CD4-positive, alpha-beta T cell treated with Interleukin-2 at 100 ng/mL for 4 hours (primary cell): ENCODE data around the gene FAM53B.
"Not testable (repeated sequence)": the region's sequence is repeated elsewhere in the genome, so short reads cannot be mapped to it uniquely, and the experiment has no call there.

Experiments
- DNase-seq: peaks from one replicate; pipeline ENCODE4 v3.0.0-alpha.2; 2020; ENCODE audit warnings: low spot score

FAM53B gene

GRCh38 chr10:124610186-124610585, 134.0 kb downstream of the FAM53B start:
- DNase-seq: not testable (repeated sequence)

- no peak for DNase-seq
Measured at GRCh38 chr10:124609698-124610097, 134.5 kb downstream of the FAM53B start.

GRCh38 chr10:124608093-124608721, 136.0 kb downstream of the FAM53B start:
- DNase-seq: no peak

- no peak for DNase-seq
Measured at GRCh38 chr10:124607693-124608092, 136.5 kb downstream of the FAM53B start.

DNA sequence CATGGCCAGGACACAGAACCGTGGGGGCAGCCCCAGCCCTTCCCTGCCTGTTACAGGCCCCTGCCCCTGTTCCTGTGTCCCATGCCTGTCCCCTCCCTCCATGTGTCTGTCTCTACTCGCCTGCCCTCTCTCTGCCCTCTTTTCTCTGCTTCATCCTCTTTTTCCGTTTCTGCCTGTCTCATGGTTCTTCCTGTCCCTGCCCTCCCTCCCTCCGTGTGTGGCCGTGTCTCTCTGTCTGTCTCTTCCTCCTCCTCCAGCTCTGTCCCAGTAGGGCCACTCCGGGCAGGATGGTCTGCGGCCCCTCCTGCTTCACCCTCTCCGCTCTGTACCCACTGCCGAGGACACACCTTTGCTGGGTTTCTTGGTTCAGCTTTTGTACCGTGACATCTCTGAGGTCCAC, 137.4 kb downstream of the FAM53B start:
- no peak for DNase-seq

DNA sequence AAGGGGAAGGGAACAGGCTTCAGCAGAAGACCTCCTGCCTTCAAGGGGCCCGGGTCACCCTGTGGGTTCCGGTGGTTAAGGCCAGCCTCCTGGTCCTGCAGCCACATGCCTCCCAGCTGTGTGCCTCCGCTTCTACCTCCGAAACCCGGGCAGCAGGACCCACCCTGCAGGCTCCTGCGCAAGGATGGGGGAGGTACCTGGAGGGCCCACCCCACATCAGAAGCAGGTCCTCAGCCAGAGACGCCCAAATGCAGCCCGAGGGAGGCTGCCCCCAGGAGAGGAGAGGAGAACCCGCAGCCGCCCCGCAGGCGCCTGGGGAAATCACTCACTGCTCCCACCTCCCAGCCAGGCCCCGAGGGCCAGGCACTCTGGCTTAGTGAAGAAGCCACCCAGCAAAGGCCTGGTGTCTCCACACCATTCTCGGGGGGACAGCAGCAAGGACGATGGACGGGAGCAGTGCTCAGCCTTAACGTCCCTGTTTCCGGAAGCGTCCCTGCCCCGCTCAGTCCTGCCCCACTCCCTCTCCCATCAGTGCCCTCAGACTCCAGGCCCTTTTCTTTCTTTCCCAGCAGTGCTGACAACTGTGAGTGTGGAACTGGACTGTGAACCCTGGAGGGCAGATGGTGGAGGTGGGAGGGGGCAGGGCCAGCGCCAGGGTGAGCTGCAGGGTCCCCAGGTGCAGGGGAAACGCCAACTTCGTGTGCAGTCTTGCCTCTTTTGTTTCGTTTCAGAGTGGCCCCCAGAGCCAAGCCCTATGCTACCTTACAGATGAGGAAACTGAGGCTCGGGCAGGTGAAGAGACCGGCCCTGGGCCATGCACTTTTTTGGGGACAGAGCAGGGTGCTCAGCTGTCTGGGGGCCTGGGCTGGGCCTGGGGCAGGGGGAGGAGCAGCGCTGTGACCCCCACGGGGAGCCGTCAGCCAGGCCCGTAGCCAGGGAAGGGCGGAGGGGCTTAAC, 138.0 kb downstream of the FAM53B start:
- no peak for DNase-seq

DNA sequence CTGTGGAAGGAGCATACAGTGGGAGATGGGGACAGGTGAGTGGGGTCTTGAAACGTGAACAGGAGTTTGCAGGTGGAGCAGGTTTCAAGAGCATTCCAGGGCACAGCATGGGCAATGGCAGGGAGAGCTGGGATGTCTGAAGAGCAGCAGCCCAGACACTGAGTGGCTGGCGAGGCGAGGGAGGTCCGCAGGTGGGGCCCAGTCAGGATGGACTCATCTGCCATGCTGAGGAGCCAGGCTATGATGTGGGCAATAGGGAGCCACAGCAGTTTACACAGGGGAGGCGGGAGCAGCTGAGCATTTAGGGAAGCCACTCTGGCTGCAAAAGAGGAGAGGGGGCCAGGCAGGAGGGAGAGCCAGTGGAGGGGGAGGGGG, 138.7 kb downstream of the FAM53B start:
- DNase-seq: no peak

DNA sequence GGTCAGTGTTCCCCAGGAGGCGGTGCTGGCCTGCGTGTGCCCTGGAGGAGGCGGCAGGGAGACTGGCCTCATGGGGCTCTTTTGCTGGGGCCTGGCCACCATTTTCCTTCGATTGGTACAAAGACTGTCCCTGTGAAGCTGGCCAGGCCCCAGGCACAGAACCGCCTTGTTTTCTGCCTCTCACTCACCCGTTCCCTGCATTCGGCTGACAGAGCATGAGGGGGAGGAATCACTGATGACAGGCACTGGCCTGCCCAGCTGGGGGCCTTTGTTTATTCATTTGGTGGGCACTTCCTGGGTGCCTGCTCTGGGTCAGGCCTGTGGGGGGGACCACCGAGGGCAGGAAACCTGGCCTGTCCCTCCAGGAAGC, 139.2 kb downstream of the FAM53B start:
- no peak for DNase-seq

DNA sequence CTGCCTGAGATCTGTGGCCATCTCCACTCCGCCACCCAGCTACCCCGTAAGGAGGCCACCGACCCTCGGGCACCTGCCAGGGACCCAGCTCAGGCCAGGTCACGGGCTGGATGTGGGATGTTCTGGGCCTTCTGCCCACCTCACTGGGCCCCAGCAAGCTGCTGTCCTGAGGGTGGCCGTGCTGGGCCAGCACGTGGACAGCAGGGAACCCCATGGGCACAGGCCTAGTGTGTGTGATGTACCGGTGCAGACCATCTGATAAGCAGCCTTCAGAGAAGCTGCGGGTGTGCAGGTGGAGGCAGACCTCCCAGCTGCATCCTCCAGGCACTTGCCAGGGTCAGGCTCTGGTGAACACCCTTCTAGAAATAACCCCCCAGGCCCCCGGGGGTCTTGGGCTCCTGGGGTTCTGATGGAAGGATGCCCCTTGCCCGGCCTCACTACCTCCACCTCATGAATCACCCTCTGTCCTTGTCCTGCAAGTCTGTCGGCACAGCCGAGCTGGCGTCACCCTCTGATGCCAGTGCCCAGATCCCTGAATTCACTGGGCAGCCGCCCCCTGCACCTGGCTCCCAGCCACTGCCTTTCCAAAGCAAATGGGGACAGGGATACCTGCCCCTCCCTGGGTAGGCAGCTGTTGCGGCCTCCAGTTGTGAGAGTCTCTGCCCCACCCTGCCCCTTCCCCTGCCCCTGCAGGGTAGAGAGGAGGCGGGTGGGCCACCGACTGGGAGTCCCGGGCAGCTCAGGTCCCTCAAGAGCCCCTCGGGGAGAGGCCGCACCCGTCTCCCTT, 139.8 kb downstream of the FAM53B start:
- DNase-seq: no peak

DNA sequence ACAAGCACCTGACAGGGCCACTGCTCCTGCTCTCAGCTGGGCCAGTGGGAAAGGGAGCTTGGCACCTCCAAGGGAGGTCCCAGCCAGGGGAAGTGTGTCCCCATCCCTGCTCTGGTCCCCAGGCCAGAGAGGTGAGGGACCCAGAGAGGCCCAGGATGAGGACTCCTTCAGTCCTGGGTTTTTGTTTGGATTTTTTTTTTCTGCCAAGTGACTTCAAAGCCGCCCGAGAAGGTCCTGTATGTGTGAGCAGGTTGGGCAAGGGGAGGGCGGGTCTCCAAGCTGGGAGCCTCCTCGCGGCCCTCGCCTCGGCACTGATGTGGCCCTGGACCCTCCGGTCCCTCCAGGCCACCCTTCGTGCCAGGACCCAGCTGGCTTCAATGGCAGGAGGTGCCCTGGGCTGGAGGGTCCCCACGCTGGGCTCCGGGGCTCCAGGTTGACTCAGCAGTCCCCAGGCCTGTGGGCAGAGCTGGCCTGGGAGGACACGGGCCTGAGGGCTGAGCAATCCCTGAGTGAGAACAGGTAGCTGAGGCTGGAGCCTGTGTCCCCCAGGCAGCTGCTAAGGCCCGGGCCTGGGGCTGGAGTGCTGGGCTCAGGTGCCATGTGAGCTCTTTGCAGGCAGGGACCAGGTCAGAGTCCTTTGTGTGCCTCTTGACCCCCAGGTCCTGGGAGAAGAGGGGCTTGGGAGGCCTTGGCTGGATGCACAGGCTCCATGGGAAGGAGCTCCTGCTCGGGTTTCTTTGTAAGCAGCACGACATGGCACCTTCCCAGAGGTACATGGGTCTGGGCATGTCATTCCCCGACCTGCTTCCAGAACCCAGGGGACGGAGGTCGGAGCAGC, 140.6 kb downstream of the FAM53B start:
- DNase-seq: no peak

DNA sequence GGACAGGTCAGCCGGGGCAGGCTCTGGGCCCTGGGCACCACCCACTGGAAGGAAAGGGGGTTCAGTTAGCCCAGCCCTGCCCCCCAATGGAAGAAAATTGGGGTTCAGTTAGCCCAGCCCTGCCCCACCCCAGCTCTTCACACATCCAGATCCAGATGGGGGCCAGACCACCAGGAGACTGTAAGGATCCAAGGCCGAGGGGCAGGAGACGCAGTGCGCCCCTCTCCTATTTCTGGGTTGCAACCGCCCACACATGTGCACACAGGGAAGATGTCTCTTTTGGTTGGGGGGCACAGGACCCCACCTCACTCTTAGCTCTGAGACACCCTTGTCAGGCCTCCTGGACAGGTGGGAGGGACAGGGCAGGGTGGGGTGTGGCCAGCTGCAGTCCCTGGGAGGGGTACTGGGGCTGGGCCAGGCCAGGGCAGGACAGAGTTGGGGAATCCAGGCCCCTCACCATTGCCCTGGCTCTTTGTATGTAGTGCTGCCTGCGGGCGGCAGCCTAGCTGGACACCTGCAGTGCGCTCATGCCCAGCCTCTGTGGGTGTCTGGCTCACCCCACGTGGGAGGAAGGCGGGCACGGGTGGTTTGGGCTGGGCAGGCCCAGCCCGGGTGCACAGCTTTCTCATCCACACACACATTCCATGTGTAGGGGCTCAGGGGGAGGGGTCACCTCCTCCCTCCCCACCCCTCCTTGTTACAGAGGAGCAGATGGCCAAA, 141.4 kb downstream of the FAM53B start:
- DNase-seq: no peak

DNA sequence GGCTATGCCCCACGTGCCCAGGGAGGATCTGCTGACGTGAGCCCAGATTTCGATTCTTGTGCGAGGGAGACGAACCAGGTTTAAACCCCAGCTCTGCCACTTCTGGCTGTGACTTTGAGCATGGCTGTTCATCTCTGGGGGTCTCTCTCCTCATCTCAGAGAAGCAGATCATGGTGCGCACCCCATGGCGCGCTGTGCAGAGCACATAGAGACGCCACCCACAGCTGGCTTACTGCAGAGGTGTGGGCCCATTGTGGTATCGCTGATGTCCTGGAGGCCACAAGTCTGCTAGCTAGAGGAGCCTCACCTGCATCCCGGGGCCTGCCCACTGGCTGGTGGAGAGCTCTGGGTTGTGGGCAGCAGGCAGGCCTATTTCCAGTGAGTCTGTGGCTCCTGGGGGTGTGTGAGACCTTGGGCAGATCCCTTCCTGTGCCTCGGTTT, 142.0 kb downstream of the FAM53B start:
- DNase-seq: no peak

GRCh38 chr10:124601431-124602120, 142.6 kb downstream of the FAM53B start:
- no peak for DNase-seq

DNA sequence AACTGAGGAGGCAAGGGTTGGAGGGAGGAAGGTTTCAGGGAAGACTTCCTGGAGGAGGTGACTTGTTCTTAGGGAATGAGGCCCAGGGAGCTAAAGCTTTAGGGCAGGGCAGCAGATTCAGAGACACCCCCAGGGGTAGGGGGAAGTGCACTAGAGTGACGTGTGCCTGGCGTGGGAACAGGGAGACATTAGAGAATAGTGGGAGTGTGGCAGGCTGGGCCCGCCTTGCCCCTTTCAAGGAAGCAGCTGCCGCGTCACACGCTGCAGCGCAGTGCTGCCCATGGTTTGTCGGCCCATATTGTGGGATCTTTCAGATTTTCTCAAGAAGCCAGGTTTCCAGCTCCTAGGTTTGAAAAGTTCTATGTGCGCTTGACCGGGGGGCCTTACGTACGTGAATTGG, 143.2 kb downstream of the FAM53B start:
- no peak for DNase-seq

- no peak for DNase-seq
Measured at GRCh38 chr10:124600051-124600880, 143.9 kb downstream of the FAM53B start.

DNA sequence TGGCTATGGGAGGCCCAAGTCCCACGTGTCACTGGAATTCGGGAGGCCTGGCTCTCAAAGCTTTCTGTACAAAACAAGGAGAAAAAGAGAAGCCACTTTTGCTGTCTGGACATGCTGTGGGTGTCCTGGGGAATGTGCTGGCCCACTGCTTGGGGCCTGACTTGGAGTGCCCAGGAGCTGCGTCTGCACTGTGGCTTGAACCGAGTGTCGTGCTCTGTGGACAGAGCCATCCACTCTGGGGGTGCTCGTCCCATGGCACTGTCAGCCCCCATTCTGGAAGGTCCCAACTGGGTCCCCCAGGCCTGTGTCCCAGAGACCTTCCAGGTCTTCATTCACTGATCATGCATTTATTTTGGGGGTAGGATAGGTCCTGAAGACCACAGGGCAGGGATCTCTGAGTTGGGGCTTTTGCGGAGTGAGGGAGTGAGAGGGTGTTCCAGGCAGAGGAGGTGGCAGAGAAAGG, 144.6 kb downstream of the FAM53B start:
- no peak for DNase-seq

DNA sequence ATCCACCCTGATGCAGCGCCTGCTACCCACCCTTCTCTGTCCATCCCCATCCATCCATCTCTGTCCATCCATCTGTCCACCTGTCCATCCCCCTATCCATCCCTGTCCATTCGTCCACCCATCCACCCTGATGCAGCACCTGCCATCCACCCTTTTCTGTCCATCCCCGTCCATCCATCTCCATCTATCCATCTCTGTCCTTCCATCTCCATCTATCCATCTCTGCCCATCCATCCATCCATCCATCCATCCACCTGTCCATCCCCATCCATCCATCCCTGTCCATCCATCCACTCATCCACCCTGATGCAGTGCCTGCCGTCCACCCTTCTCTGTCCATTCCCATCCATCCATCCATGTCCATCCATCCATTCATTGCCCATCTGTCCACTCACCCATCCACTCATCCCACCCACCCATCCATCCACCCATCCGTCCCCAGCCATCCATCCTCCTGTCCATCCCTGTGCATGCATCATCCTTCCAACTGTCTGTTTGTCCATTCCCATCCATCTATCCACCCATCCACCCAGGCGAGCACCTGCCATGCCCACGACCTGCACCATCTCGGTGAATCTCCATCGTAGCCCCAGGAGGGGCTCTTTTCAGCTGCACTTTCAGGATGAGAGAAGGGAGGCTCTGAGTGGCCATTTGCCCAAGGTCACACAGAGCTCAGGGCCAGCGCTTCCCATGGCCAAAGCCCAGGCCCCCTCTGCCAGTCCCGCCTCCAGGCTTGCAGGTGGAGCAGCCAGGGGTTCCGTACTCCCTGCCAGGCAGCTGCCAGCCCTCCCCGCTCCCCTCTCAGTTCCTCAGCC, 145.2 kb downstream of the FAM53B start:
- no peak for DNase-seq

- DNase-seq: no peak
Measured at GRCh38 chr10:124598196-124598595, 146.0 kb downstream of the FAM53B start.

GRCh38 chr10:124597846-124598165, 146.4 kb downstream of the FAM53B start:
- DNase-seq: no peak
